ENCODE data around the gene NR2C2. TPM values are rescaled to one million over a fixed set of nuclear protein-coding genes. Genes with fewer than 3 reads are reported as not detected.

Gene NR2C2
- total and polyA plus RNA-seq, 2 of the 13 experiments (the other 11 are each of a cell fraction or from before 2014, with no cell fraction given) = 7.8 to 11.8 TPM

GRCh38 chr3:15017191-15017590, 69.8 kb downstream of the NR2C2 start (continued):
- TF ChIP-seq ZBTB40 (IDR thresholded peaks at IDR 0.05) (no peak), ZBTB40 (CRISPR knock-in tag; IDR thresholded peaks at IDR 0.05) (no peak)

- Histone ChIP-seq H3K4me2 (ENCODE audit: low read depth, low read length) (no peak overlapping the region), H3K27ac (ENCODE audit: extremely low read length, insufficient read depth, low read length) (no peak overlapping the region), H3K79me2 (ENCODE audit: insufficient read depth, low read length) (no peaks in the 10 kb centered on the region), H3K9me3 (ENCODE audit: low read length) (no peaks in the 10 kb centered on the region), H3K9ac (ENCODE audit: insufficient read depth, low read depth, low read length) (no peak overlapping the region), H3K4me1 (ENCODE audit: insufficient read depth, low read length) (no peaks in the 10 kb centered on the region), H2AFZ (ENCODE audit: low read length) (no peak overlapping the region), H3K27me3 (ENCODE audit: control insufficient read depth in 1 of 2, insufficient read depth in 2 of 2, low read length in 2 of 2) (no peaks in the 10 kb centered on the region), H4K20me1 (ENCODE audit: insufficient read depth, low read length) (no peaks in the 10 kb centered on the region), H3K4me3 (replicated peaks in 1 of 3; ENCODE audit: insufficient read depth in 1 of 3, low read depth in 2 of 3, low read length in 3 of 3) (no peak overlapping the region), H3K36me3 (replicated peaks in 1 of 2; ENCODE audit: control insufficient read depth in 1 of 2, insufficient read depth in 2 of 2, low read length in 2 of 2) (peaks cover 16 to 65% of the 10 kb centered on the region in 2 experiments)
- BruUV-seq (replicated peaks) = no TSS peak
- intact Hi-C loops (cut with micrococcal nuclease; ENCODE audit: unreplicated experiment) = no loop called here
- ChIA-PET POLR2A (no interaction called here), CTCF (ENCODE audit: low intra/inter-chr PET ratio, low total read pairs) (no interaction called here)
- WGBS (ENCODE audit: low lambda C conversion rate) = 83% methylated on average over 4 of the region's 5 CpGs
- ATAC-seq (no peak), FAIRE-seq (no peak), DNase-seq (ENCODE audit: low spot score) (no peak)
- in situ Hi-C loops (cut with HindIII; ENCODE audit: extremely low pct_ligation_motif_present, low pct_unique_long_range_greater_than_20kb) = no loop called here
- TF ChIP-seq SMYD3 (CRISPR knock-in tag; IDR thresholded peaks at IDR 0.05) (no peak), ZNF577 (CRISPR knock-in tag; IDR thresholded peaks at IDR 0.05; ENCODE audit: borderline replicate concordance, low read depth) (no peak), ZBTB7A (CRISPR knock-in tag; IDR thresholded peaks at IDR 0.05) (no peak), PRDM15 (CRISPR knock-in tag; IDR thresholded peaks at IDR 0.05) (no peak), CREM (IDR thresholded peaks at IDR 0.05) (no peak), CREM (CRISPR knock-in tag; IDR thresholded peaks at IDR 0.05) (no peak), NONO (IDR thresholded peaks at IDR 0.05) (no peak), NONO (CRISPR knock-in tag; conservative IDR thresholded peaks at IDR 0.05) (no peak), ZNF724P (CRISPR knock-in tag; IDR thresholded peaks at IDR 0.05; ENCODE audit: borderline replicate concordance) (no peak), ZNF775 (CRISPR knock-in tag; IDR thresholded peaks at IDR 0.05; ENCODE audit: borderline replicate concordance) (no peak), RBAK (CRISPR knock-in tag; IDR thresholded peaks at IDR 0.05) (no peak)
These were observed 75.9 kb downstream of the NR2C2 start for GRCh38 chr3:15023249-15023648.
